H9 (cell line): ENCODE data around the gene PDGFRB. TPM values are rescaled to one million over a fixed set of nuclear protein-coding genes. Genes with fewer than 3 reads are reported as not detected.

Experiments used
- DNase-seq: peaks from one replicate; pipeline ENCODE4 v3.0.0-alpha.2; 2017
- H2AFZ ChIP-seq: one replicate; pipeline ENCODE4 v1.6.1; 2013; ENCODE audit warnings: mild to moderate bottlenecking, low read length, control low read depth, moderate library complexity
- H2AK5ac ChIP-seq: 2 replicates; pipeline ENCODE4 v1.6.1; 2013; ENCODE audit warnings: low read length, control low read depth, mixed read lengths; ENCODE audit not compliant: insufficient read length
- H2BK120ac ChIP-seq: one replicate; pipeline ENCODE4 v1.6.1; 2013; ENCODE audit warnings: low read depth, mild to moderate bottlenecking, low read length, control low read depth, inconsistent platforms; ENCODE audit not compliant: poor library complexity, severe bottlenecking
- H2BK12ac ChIP-seq: 2 replicates; pipeline ENCODE4 v1.6.1; 2013; ENCODE audit warnings: low read length, control low read depth, mixed read lengths, low read depth; ENCODE audit not compliant: insufficient read length
- H2BK15ac ChIP-seq: 2 replicates; pipeline ENCODE4 v1.6.1; 2013; ENCODE audit warnings: low read depth, low read length, control low read depth
- H2BK20ac ChIP-seq: one replicate; pipeline ENCODE4 v1.6.1; 2013; ENCODE audit warnings: low read depth, mild to moderate bottlenecking, low read length, control low read depth, inconsistent platforms; ENCODE audit not compliant: poor library complexity, severe bottlenecking
- H2BK5ac ChIP-seq: 2 replicates; pipeline ENCODE4 v1.6.1; 2013; ENCODE audit warnings: low read length, control low read depth, mixed read lengths; ENCODE audit not compliant: insufficient read length
- H3K14ac ChIP-seq: 2 replicates; pipeline ENCODE4 v1.6.1; 2013; ENCODE audit warnings: low read length, control low read depth; ENCODE audit not compliant: insufficient read depth
- H3K18ac ChIP-seq: 2 replicates; pipeline ENCODE4 v1.6.1; 2013; ENCODE audit warnings: low read depth, mild to moderate bottlenecking, mixed read lengths, low read length, control low read depth; ENCODE audit not compliant: insufficient read length
- H3K23ac ChIP-seq: 2 replicates; pipeline ENCODE4 v1.6.1; 2013; ENCODE audit warnings: low read length, control low read depth, mixed read lengths, low read depth; ENCODE audit not compliant: insufficient read length
- H3K23me2 ChIP-seq: 2 replicates; pipeline ENCODE4 v1.6.1; 2013; ENCODE audit warnings: low read depth, mild to moderate bottlenecking, mixed read lengths, low read length, control low read depth; ENCODE audit not compliant: insufficient read length, poor library complexity, severe bottlenecking
- H3K27ac ChIP-seq: 2 replicates; pipeline ENCODE4 v1.5.1; 2013; ENCODE audit warnings: low read length, control low read depth, mixed read lengths, low read depth; ENCODE audit not compliant: insufficient read length
- H3K27me3 ChIP-seq: 2 replicates; pipeline ENCODE4 v1.6.1; 2013; ENCODE audit warnings: low read length, control low read depth, inconsistent platforms; ENCODE audit not compliant: insufficient read depth
- H3K4ac ChIP-seq: 2 replicates; pipeline ENCODE4 v1.6.1; 2013; ENCODE audit warnings: low read depth, mild to moderate bottlenecking, control low read depth, inconsistent platforms, low read length, moderate library complexity
- H3K4me1 ChIP-seq: 2 replicates; pipeline ENCODE4 v1.6.1; 2013; ENCODE audit warnings: low read length, control low read depth, inconsistent platforms; ENCODE audit not compliant: insufficient read depth
- H3K4me2 ChIP-seq: 2 replicates; pipeline ENCODE4 v1.6.1; 2013; ENCODE audit warnings: low read length, control low read depth, mixed read lengths; ENCODE audit not compliant: insufficient read length, insufficient read depth
- H3K56ac ChIP-seq: 2 replicates; pipeline ENCODE4 v1.6.1; 2013; ENCODE audit warnings: low read depth, mild to moderate bottlenecking, mixed read lengths, low read length, control low read depth; ENCODE audit not compliant: insufficient read length
- H3K79me1 ChIP-seq: 2 replicates; pipeline ENCODE4 v1.6.1; 2013; ENCODE audit warnings: low read depth, mild to moderate bottlenecking, moderate library complexity, low read length, control low read depth, inconsistent platforms; ENCODE audit not compliant: insufficient read depth, poor library complexity, severe bottlenecking
- H3K79me2 ChIP-seq: 2 replicates; pipeline ENCODE4 v1.6.1; 2013; ENCODE audit warnings: low read length, control low read depth, inconsistent platforms; ENCODE audit not compliant: insufficient read depth
- H3K9ac ChIP-seq: 2 replicates; pipeline ENCODE4 v1.6.1; 2013; ENCODE audit warnings: low read length, control low read depth, mixed read lengths; ENCODE audit not compliant: insufficient read length; ENCODE audit errors: extremely low read depth
- H3K9me3 ChIP-seq: one replicate; pipeline ENCODE4 v1.6.1; 2013; ENCODE audit warnings: low read depth, low read length, inconsistent platforms; ENCODE audit not compliant: control insufficient read depth
- H3T11ph ChIP-seq: one replicate; pipeline ENCODE4 v1.6.1; 2013; ENCODE audit warnings: mild to moderate bottlenecking, low read length, control low read depth, inconsistent platforms
- H4K20me1 ChIP-seq: one replicate; pipeline ENCODE4 v1.6.1; 2013; ENCODE audit not compliant: control insufficient read depth, insufficient read length, insufficient read depth
- H4K5ac ChIP-seq: 2 replicates; pipeline ENCODE4 v1.6.1; 2013; ENCODE audit warnings: low read depth, mild to moderate bottlenecking, mixed read lengths, low read length, control low read depth; ENCODE audit not compliant: insufficient read length
- H4K8ac ChIP-seq: replicated peaks from 2 replicates; pipeline ENCODE4 v1.6.1; 2013; ENCODE audit warnings: low read length, control low read depth, mixed read lengths, low read depth; ENCODE audit not compliant: insufficient read length
- H4K91ac ChIP-seq: 2 replicates; pipeline ENCODE4 v1.6.1; 2013; ENCODE audit warnings: low read depth, mild to moderate bottlenecking, moderate library complexity, mixed read lengths, low read length, control low read depth; ENCODE audit not compliant: insufficient read length
- H3K27ac Mint-ChIP-seq, 3 experiments: 2 replicates in 2 of 3; 3 replicates in 1 of 3; pipeline ENCODE4 v1.8.0; 2020 to 2021; ENCODE audit warnings: mixed read lengths in 3 of 3, mild to moderate bottlenecking in 1 of 3, moderate library complexity in 1 of 3
- H3K27me3 Mint-ChIP-seq: 2 replicates; pipeline ENCODE4 v1.8.0; 2021; ENCODE audit warnings: low read depth, mild to moderate bottlenecking, moderate library complexity, mixed read lengths
- H3K36me3 Mint-ChIP-seq, 3 experiments: 2 replicates in 2 of 3; 3 replicates in 1 of 3; pipeline ENCODE4 v1.8.0; 2020 to 2021; ENCODE audit warnings: low read depth in 3 of 3, mixed read lengths in 3 of 3; ENCODE audit not compliant: insufficient read depth in 1 of 3
- H3K4me1 Mint-ChIP-seq, 2 experiments: 2 replicates each; pipeline ENCODE4 v1.8.0; 2020; ENCODE audit warnings: mixed read lengths in 2 of 2
- H3K4me3 Mint-ChIP-seq, 2 experiments: 2 replicates in 1 of 2; 3 replicates in 1 of 2; pipeline ENCODE4 v1.8.0; 2020 to 2021; ENCODE audit warnings: mild to moderate bottlenecking in 2 of 2, mixed read lengths in 2 of 2, moderate library complexity in 1 of 2
- H3K9me3 Mint-ChIP-seq, 2 experiments: 2 replicates in 1 of 2; 3 replicates in 1 of 2; pipeline ENCODE4 v1.8.0; 2020; ENCODE audit warnings: mild to moderate bottlenecking in 2 of 2, mixed read lengths in 2 of 2, moderate library complexity in 1 of 2
- CTCF ChIP-seq: fragments of 200-600 bp; sonication (generic); conservative IDR thresholded peaks from 3 replicates; pipeline ENCODE4 v1.8.0; 2021; ENCODE audit warnings: antibody characterized with exemption, mild to moderate bottlenecking
- WGBS: extraction: QIAGEN DNeasy Blood & Tissue Kit; methylation state at CpG from one replicate; pipeline ENCODE4 v1.1.7; 2013; ENCODE audit warnings: missing lambda C conversion rate, low lambda C conversion rate, mixed read lengths; ENCODE audit not compliant: insufficient read length; ENCODE audit errors: extremely low coverage; 5-methylcytosine and 5-hydroxymethylcytosine counted together
- total RNA-seq: library from RNA; stranded (reverse); gene quantifications from 2 replicates; pipeline ENCODE4 v1.2.1, GENCODE V29; 2021

PDGFRB gene
- total RNA-seq, 1 experiment from 2014 or later, result 2.2 TPM

- Mint-ChIP-seq H3K4me3 (no peak overlapping the region), H3K9me3 (no peaks in the 10 kb centered on the region), H3K36me3 (no peaks in the 10 kb centered on the region), H3K27ac (no peak overlapping the region), H3K4me1 (peaks cover 20 to 27% of the 10 kb centered on the region in 2 experiments), H3K27me3 (peaks cover 12% of the 10 kb centered on the region)
- no peak for DNase-seq
- Histone ChIP-seq H4K5ac (no peak overlapping the region), H2BK15ac (no peak overlapping the region), H3K4me1 (no peaks in the 10 kb centered on the region), H4K20me1 (no peaks in the 10 kb centered on the region), H3T11ph (no peak overlapping the region), H3K18ac (no peak overlapping the region), H3K79me1 (no peaks in the 10 kb centered on the region), H2AFZ (no peak overlapping the region), H2AK5ac (no peak overlapping the region), H3K23ac (no peak overlapping the region), H4K91ac (no peak overlapping the region), H3K23me2 (no peaks in the 10 kb centered on the region), H3K27me3 (no peaks in the 10 kb centered on the region), H2BK5ac (no peak overlapping the region), H4K8ac (no peak overlapping the region), H3K27ac (no peak overlapping the region), H3K9me3 (no peaks in the 10 kb centered on the region), H2BK12ac (no peak overlapping the region), H3K56ac (no peak overlapping the region), H3K4ac (no peak overlapping the region), H2BK120ac (no peak overlapping the region), H3K4me2 (no peak overlapping the region), H3K79me2 (no peaks in the 10 kb centered on the region), H3K9ac (no peak overlapping the region), H3K14ac (no peak overlapping the region; the same call in 1 of the 2 replicates), H2BK20ac (no peak overlapping the region)
- TF ChIP-seq CTCF, result no peak
- WGBS, result no CpG with 5 or more reads among the region's 15 CpGs
Observed at GRCh38 chr5:150122536-150123481, 32.8 kb downstream of the PDGFRB start.
